ENCODE measurements around the gene CAGE1.

GRCh38 chr6:7285416-7285815 lies 104.1 kb downstream of the CAGE1 start:
- TF ChIP-seq CTCF (IDR thresholded peaks at IDR 0.05), result no peak
- no peak for TF ChIP-seq ZFX (IDR thresholded peaks at IDR 0.05; ENCODE audit: borderline replicate concordance)
